ENCODE measurements around the gene IL12B.

DNA sequence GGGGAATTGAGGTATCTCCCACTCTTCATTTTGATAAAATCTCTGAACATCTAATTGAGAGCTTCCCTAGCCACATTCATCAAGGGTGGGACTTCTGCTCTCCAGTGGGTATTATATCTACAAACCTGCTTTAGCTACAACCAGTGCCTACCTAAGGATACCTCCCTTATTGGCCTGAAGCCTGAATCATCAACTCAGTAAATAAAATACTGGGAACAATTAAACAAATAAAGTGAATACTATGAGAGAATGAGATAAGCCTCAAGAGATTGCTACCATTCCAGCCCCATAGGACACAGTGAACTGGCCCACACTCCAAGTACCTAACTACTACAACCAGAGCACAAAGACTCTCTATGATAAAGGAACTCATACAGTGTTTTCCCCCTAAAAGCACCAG, 47.4 kb upstream of the IL12B start:
- TF ChIP-seq, protein P1, sequence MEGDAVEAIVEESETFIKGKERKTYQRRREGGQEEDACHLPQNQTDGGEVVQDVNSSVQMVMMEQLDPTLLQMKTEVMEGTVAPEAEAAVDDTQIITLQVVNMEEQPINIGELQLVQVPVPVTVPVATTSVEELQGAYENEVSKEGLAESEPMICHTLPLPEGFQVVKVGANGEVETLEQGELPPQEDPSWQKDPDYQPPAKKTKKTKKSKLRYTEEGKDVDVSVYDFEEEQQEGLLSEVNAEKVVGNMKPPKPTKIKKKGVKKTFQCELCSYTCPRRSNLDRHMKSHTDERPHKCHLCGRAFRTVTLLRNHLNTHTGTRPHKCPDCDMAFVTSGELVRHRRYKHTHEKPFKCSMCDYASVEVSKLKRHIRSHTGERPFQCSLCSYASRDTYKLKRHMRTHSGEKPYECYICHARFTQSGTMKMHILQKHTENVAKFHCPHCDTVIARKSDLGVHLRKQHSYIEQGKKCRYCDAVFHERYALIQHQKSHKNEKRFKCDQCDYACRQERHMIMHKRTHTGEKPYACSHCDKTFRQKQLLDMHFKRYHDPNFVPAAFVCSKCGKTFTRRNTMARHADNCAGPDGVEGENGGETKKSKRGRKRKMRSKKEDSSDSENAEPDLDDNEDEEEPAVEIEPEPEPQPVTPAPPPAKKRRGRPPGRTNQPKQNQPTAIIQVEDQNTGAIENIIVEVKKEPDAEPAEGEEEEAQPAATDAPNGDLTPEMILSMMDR (conservative IDR thresholded peaks at IDR 0.05), result no peak
- TF ChIP-seq EZH2 (IDR thresholded peaks at IDR 0.05; ENCODE audit: low read depth), result no peak

Data from PC-9 (cell line).